PC-3 (cell line): Measurements from ENCODE around the gene ARSG. TPM values are rescaled to one million over a fixed set of nuclear protein-coding genes. Genes with fewer than 3 reads are reported as not detected.

Experiments
- ATAC-seq: fragments of 200-7000 bp; cut with Tn5 transposase; 2 replicates; pipeline ENCODE4 v1.9.1; 2020; ENCODE audit warnings: mild to moderate bottlenecking, moderate library complexity
- BruUV-seq: library from RNA; stranded (reverse); fragments of 400-500 nt; replicated peaks from 2 replicates; lab custom pipeline; 2021; lab: Mats Ljungman, UMichigan
- CTCF ChIA-PET: fragments of 300-600 bp; sonication (Branson Sonifier 250); formaldehyde crosslinking; loops from one replicate; lab custom pipeline; 2022; ENCODE audit warnings: antibody characterized with exemption; lab: Charles Lee
- POLR2A ChIA-PET: fragments of 300-600 bp; sonication (Branson Sonifier 250); formaldehyde crosslinking; loops from one replicate; lab custom pipeline; 2022; ENCODE audit warnings: antibody characterized with exemption; ENCODE audit not compliant: unreplicated experiment; lab: Charles Lee
- DNase-seq: peaks from one replicate; pipeline ENCODE4 v3.0.0-alpha.2; 2015
- H2AFZ ChIP-seq: fragments of 300-600 bp; sonication (generic); 2 replicates; pipeline ENCODE4 v1.6.0; 2016; ENCODE audit warnings: antibody characterized with exemption, low read length
- H3F3A ChIP-seq: fragments of 300-600 bp; sonication (generic); one replicate; pipeline ENCODE4 v1.6.0; 2017; ENCODE audit warnings: antibody characterized with exemption, low read length, control low read depth, mild to moderate bottlenecking; ENCODE audit not compliant: unreplicated experiment
- H3K27ac ChIP-seq: fragments of 300-600 bp; sonication (generic); 2 replicates; pipeline ENCODE4 v1.5.1; 2016; ENCODE audit warnings: mild to moderate bottlenecking, low read length
- H3K27me3 ChIP-seq: fragments of 300-600 bp; sonication (generic); 2 replicates; pipeline ENCODE4 v1.6.1; 2016; ENCODE audit warnings: low read length, mixed read lengths
- H3K36me3 ChIP-seq: fragments of 300-600 bp; sonication (generic); 2 replicates; pipeline ENCODE4 v1.6.1; 2016; ENCODE audit warnings: low read depth, mixed run types, low read length, mixed read lengths
- H3K4me1 ChIP-seq: fragments of 300-600 bp; sonication (generic); 2 replicates; pipeline ENCODE4 v1.5.1; 2016; ENCODE audit warnings: low read length; ENCODE audit not compliant: insufficient read depth
- H3K4me2 ChIP-seq: fragments of 300-600 bp; sonication (generic); 2 replicates; pipeline ENCODE4 v1.6.0; 2016; ENCODE audit warnings: low read length
- H3K4me3 ChIP-seq: fragments of 300-600 bp; sonication (generic); 2 replicates; pipeline ENCODE4 v1.5.1; 2016; ENCODE audit warnings: mild to moderate bottlenecking, low read length, mixed read lengths
- H3K79me2 ChIP-seq: fragments of 300-600 bp; sonication (generic); 2 replicates; pipeline ENCODE4 v1.6.1; 2017; ENCODE audit warnings: low read length, mixed read lengths
- H3K9ac ChIP-seq: fragments of 300-600 bp; sonication (generic); 2 replicates; pipeline ENCODE4 v1.6.0; 2016; ENCODE audit warnings: mild to moderate bottlenecking, low read length
- H3K9me2 ChIP-seq: fragments of 300-600 bp; sonication (generic); replicated peaks from 2 replicates; pipeline ENCODE4 v1.6.1; 2016; ENCODE audit warnings: mixed run types, low read length, mixed read lengths
- H3K9me3 ChIP-seq: fragments of 300-600 bp; sonication (generic); 2 replicates; pipeline ENCODE4 v1.6.1; 2016; ENCODE audit warnings: low read length, mixed read lengths
- H4K20me1 ChIP-seq: fragments of 300-600 bp; sonication (generic); 2 replicates; pipeline ENCODE4 v1.6.1; 2016; ENCODE audit warnings: low read length, mixed read lengths
- EZH2 ChIP-seq: fragments of 300-600 bp; sonication (generic); IDR thresholded peaks from one replicate; pipeline ENCODE4 v1.6.1; 2017; ENCODE audit warnings: antibody characterized with exemption, mild to moderate bottlenecking, low read length; ENCODE audit not compliant: unreplicated experiment
- EZH2phosphoT487 ChIP-seq: fragments of 300-600 bp; sonication (generic); IDR thresholded peaks from 2 replicates; pipeline ENCODE4 v1.6.1; 2018; ENCODE audit warnings: mild to moderate bottlenecking, antibody characterized with exemption, low read length, borderline replicate concordance
- intact Hi-C: fragments of 100-400 bp; cut with micrococcal nuclease; formaldehyde crosslinking; loops from 2 replicates; pipeline ENCODE4 v1.9.0; 2023
- total RNA-seq: library from RNA; depleted of rRNA; stranded (reverse); fragments of >200 nt; gene quantifications from 2 replicates; pipeline ENCODE4 v1.2.3, GENCODE V29; 2014
- TF ChIP-seq, protein P1 (sequence below): fragments of 300-600 bp; sonication (generic); conservative IDR thresholded peaks from 2 replicates; pipeline ENCODE4 v1.5.1; 2017; ENCODE audit warnings: antibody characterized with exemption, low read depth, mild to moderate bottlenecking, low read length

ARSG gene
- total RNA-seq, 1 experiment from 2014 or later: 2.1 TPM

DNA sequence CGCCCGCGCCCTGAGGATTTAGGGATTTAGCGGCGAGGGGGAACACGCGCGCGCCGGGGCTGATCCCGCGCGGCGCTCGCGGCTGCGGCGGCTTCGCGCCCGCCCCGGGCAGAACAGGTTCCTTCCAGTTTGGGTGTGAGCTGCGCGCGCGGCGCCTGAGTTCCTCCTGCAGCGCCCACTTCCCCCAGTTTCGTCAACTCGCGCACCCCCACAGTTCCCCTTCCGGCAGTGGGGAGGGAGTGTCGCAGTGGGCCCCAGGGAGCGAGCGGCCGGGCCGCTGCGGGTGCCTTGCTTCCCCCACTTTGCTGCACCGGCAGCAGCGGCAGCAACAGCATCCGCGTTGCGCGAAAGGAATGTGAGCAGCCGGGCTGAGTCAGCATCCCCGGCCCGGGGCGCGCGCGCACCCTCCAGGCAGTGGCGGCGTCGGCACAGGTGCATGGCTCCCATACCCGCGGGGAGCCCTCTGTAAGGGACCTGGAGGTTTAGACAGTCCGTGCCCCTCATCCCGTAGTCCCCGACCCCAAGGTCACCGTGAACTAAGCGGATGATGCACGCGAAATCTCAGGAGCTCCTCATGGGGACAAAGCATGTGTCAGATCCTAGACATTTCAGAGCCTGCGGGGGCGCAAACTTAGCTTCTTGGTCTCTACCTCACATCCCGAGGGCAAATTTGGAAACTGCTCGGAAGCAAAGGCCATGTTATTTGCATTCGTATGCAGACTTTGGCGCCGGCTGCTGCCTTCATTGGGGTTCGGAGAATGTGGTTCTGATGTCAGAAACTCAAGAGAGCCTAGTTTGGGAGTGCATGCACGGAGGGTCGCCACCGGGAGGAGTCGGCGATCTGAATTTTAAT lies 767 bp downstream of the ARSG start:
- H3K27me3 ChIP-seq: 0 out of 2 replicates have a peak, but pooled peaks cover 3% of the 10 kb centered on the region
- no peaks in the 10 kb centered on the region for H3K9me3 ChIP-seq
- H3K4me1 ChIP-seq: peaks cover 33% of the 10 kb centered on the region
- no peaks in the 10 kb centered on the region for H3F3A ChIP-seq
- ChIA-PET POLR2A (interaction anchor here (0.6 kb wide), 1 partner anchor 42 kb away, joined by 3 read pairs; no protein-coding TSS in a partner anchor), CTCF (interaction anchor here (0.5 kb wide), 1 partner anchor 60 kb away, joined by 6 read pairs; no protein-coding TSS in a partner anchor)
- no TSS peak for BruUV-seq
- ATAC-seq: peak; percentile 78
- no peaks in the 10 kb centered on the region for H3K36me3 ChIP-seq
- peak overlapping the region; percentile 97 for H3K4me2 ChIP-seq
- H3K79me2 ChIP-seq: no peaks in the 10 kb centered on the region
- H2AFZ ChIP-seq: peak overlapping the region; percentile 76
- H3K27ac ChIP-seq: peak overlapping the region; percentile 72
- peak overlapping the region; percentile 89 for H3K9ac ChIP-seq
- TF ChIP-seq, protein P1, sequence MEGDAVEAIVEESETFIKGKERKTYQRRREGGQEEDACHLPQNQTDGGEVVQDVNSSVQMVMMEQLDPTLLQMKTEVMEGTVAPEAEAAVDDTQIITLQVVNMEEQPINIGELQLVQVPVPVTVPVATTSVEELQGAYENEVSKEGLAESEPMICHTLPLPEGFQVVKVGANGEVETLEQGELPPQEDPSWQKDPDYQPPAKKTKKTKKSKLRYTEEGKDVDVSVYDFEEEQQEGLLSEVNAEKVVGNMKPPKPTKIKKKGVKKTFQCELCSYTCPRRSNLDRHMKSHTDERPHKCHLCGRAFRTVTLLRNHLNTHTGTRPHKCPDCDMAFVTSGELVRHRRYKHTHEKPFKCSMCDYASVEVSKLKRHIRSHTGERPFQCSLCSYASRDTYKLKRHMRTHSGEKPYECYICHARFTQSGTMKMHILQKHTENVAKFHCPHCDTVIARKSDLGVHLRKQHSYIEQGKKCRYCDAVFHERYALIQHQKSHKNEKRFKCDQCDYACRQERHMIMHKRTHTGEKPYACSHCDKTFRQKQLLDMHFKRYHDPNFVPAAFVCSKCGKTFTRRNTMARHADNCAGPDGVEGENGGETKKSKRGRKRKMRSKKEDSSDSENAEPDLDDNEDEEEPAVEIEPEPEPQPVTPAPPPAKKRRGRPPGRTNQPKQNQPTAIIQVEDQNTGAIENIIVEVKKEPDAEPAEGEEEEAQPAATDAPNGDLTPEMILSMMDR: peak; percentile 58
- TF ChIP-seq EZH2: no peak
- TF ChIP-seq EZH2phosphoT487: peak; percentile 86
- H3K4me3 ChIP-seq: peak overlapping the region; percentile 75
- intact Hi-C loops: no loop called here
- H4K20me1 ChIP-seq: no peaks in the 10 kb centered on the region
- no peaks in the 10 kb centered on the region for H3K9me2 ChIP-seq
- peak; percentile 87 for DNase-seq

DNA sequence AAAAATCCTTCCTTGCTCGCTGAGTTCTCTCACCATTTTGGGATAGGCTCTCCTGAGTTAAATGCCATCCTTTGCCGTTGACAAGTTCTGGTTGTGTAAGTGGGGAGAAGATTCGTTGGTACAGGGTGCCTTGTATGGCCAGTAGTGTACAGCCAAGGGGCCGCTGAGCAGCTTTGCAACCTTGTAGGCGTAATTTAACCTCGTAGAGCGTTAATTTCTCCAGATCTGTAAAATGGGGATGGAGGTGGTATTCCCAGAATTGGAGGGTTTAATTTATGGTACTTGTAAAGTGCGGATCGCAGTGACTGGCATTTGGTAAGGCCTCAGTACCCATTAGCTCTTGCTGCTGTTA lies 1.4 kb downstream of the ARSG start:
- CTCF ChIA-PET: no interaction called here
- Histone ChIP-seq H3K79me2 (no peaks in the 10 kb centered on the region), H3K4me2 (peak overlapping the region; percentile 97), H3K36me3 (no peaks in the 10 kb centered on the region), H2AFZ (peak overlapping the region; percentile 76), H4K20me1 (no peaks in the 10 kb centered on the region), H3K4me3 (peak overlapping the region; percentile 75), H3F3A (no peaks in the 10 kb centered on the region), H3K27ac (peak overlapping the region; percentile 72), H3K9ac (peak overlapping the region; percentile 89), H3K9me2 (no peaks in the 10 kb centered on the region), H3K27me3 (0 out of 2 replicates have a peak, but pooled peaks cover 3% of the 10 kb centered on the region), H3K4me1 (peaks cover 33% of the 10 kb centered on the region), H3K9me3 (no peaks in the 10 kb centered on the region)
- TF ChIP-seq, protein P1: no peak
- TF ChIP-seq EZH2: no peak
- no peak for TF ChIP-seq EZH2phosphoT487
- POLR2A ChIA-PET: no interaction called here
- DNase-seq (no peak), ATAC-seq (no peak)
- intact Hi-C loops: no loop called here
- BruUV-seq: no TSS peak
